TTC549 (cell line): ENCODE data around the gene ZIM2.

ENCODE experiments used
- FAIRE-seq: peaks from 2 replicates; lab custom pipeline; 2012; peaks lifted over from hg19 to GRCh38; lab: Jason Lieb, UNC

The ZIM2 gene

GRCh38 chr19:56838909-56839651 lies 1.4 kb downstream of the ZIM2 start:
- FAIRE-seq = peak; percentile 93

DNA sequence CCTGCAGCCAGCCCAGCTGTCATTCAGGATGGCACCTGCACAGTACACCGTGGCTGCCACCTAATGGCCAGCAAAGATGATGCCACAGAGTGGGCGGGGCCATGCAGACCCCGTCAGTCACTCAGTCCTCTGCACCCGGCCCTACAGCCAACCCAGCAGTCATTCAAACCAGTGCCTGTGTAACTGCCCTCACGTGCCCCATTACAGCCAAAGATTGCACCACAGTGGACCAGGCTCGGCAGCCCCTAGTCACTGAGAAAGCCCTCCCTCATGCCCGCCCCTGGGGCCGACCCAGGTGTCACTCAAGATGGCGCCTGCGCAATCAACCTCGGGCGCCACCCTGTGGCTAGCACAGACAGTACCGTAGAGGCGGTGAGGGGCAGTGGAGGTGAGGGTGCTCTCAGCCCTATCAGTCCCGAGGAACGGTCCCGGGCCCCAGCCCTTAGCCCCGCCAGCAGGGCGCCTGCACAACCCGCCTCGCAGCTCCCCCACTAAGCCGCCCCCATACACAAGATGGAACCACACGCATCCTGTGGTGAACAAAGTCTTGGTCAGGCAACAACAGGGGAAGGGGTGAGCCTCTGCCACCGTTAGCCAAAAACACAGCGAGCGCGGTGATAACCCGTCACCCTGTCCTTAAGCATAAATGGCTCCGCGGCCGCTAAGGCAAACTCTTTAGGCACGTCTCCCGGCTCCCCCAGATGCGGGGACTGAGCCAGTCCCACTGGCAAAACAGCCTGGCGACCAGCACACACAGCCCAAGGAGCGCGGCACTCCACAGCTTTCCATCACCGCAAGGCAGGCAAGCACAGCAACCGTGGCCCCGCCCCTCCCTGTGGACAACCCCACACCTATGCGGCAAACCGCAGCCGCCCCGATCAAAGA lies 2.3 kb downstream of the ZIM2 start:
- no peak for FAIRE-seq

GRCh38 chr19:56837492-56838023 lies 3.0 kb downstream of the ZIM2 start:
- FAIRE-seq = no peak

DNA sequence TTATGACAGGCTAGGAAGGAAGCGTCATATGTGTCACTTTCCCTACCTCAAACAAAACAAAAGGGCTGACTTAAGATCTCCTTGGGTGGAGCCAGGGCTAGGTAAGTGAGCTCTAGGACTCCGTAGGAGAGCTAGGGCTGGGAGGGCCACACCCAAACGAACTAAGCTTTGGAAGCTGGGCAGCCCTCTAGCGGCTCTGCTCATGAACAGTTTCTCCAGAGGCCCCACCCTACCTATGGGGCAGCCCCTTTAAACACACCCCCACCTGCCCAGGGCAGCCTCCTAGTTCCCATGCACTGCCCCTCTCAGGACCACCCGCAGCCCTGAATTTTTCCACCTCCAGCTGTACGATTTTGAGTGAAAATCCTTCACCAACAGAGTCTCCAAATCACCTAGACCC lies 3.5 kb downstream of the ZIM2 start:
- FAIRE-seq = no peak

DNA sequence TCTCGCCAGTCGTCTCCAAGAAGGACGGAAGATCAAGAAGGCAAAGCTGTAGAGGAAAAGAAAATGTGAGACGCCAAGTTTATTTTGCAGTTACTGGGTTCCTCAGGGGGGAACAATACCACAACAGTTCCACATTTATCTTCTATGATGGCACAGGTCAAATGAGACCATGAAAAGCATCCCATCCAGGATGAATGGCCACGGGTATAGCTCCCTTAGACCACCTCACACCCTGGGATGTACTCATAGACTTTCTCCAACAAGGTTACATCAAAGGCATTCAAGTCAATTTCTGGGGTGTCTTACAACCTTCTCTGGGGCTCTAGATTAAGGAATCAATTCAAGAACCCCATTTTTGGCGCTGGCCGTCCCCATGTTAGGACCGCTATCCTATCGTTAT lies 4.5 kb downstream of the ZIM2 start:
- FAIRE-seq = no peak

GRCh38 chr19:56835401-56835800 lies 5.1 kb downstream of the ZIM2 start:
- no peak for FAIRE-seq

DNA sequence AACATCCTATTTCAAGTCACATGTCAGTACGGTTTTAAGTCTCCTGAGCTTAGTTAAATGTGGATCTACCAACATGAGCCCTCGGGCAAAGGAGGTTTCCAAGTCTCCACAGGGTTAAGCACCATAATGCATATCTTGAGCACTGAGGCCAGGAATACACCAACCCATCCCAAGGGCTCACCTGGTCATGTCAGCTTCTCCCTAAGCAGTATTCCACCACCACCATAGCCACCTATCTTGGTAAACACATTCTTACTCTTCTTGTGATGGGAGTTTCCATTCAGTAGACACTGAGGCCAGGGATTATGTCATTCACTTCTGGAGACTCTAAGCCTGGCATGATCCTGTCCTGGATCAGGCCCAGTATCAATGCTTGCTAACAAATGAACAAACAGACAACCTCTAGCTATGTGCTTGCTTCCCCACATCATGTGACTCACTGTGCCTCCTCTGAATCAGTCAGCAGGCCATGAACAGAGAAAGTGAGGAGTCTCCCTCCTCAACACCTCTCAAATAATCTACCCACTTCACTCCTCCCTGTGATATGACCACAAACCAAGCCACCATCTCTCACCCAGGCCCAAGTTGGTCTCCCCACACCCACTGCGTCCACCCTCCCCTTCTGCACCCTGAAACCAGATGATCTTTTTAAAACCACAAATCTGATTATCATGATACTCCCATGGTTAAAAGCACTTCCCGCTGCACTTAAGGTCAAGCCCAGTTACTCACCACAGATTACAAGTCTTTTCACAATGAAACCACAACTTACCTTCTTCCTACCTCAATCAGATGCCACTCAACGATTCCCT lies 5.8 kb downstream of the ZIM2 start:
- no peak for FAIRE-seq

GRCh38 chr19:56832352-56832928 lies 8.1 kb downstream of the ZIM2 start:
- FAIRE-seq = no peak

DNA sequence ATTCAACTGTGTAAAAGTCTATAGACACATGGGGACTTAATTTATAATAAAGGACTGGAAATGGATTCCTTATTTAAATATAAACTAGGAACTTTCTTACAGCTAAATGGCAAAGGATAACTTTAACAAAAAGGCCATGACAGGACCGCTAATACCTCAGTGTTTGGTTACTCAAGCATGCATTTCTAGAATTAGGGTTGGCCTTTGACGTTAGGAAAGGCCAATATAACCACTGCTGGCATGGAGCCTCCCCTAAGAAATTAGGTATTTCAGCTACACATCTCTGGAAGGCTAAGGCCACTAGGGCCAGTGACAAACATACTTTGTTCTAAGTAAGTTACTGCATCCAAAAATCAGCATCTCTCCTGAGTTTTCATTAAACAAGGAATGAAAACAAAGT lies 9.3 kb downstream of the ZIM2 start:
- no peak for FAIRE-seq

- no peak for FAIRE-seq
Observed at GRCh38 chr19:56829596-56829995, 10.9 kb downstream of the ZIM2 start.

GRCh38 chr19:56827708-56828107 lies 12.8 kb downstream of the ZIM2 start:
- FAIRE-seq = no peak

DNA sequence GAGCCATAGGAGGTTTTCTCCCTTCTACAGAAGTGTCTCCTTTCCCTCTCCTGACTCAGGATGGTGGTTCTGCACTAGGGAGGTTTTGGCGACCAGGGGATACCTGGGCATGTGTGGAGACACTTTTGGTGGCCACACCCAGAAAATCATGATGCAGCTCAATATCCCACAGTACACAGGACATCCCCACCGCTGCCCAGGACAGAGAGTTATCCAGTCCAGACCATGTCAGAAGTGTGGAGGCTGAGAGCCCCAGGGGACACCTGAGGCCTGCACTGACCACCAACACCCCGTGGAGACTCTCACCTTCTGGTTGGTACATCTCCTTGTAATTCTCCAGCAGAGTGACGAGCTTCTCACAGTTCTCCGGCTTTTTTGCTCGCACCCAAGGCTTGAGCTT lies 16.6 kb downstream of the ZIM2 start:
- FAIRE-seq = no peak

- no peak for FAIRE-seq
Observed at GRCh38 chr19:56823417-56823816, 17.1 kb downstream of the ZIM2 start.

DNA sequence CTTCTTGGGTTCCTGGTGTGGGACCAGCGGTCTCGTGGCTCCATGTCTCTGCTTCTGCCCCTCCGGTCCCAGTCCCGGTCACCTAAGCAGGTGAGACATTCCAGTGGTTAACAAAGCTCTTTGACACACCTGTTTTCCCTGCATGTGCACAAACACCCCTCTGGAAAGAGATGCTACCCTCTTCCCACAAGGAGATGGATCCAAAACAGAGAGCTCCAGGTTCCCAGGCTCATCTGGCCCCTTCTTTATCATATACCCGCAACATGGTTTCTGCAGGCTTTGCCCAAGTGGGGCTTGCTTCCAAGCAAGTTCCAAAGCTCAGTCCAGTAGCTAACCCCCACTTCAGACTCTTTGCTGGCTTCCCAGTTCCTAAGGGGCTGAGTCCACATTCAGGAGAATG lies 17.8 kb downstream of the ZIM2 start:
- FAIRE-seq = no peak

- FAIRE-seq = no peak
Observed at GRCh38 chr19:56821675-56822074, 18.9 kb downstream of the ZIM2 start.

GRCh38 chr19:56821209-56821608 lies 19.3 kb downstream of the ZIM2 start:
- no peak for FAIRE-seq

DNA sequence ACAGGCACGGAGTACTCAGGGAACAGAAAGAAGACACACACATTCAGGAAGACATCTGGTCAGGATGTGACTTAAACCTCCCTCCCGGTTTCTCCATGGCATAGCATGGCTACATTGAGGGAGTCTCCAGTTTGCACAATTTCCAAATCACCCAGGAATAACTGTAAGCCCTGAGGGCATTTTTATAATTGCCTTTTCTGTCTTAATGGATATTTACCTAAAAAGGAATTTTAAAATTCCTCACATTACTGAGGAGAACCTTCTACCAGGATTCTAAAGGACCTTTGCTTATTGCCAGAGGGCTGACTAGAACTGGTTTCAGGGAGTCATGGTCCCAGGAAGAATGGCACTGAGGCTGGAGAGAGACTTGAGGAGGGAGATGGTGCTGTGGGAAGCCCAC lies 21.4 kb downstream of the ZIM2 start:
- FAIRE-seq = no peak

GRCh38 chr19:56814656-56815055 lies 25.9 kb downstream of the ZIM2 start:
- FAIRE-seq = no peak

GRCh38 chr19:56813531-56813930 lies 27.0 kb downstream of the ZIM2 start:
- FAIRE-seq = no peak

DNA sequence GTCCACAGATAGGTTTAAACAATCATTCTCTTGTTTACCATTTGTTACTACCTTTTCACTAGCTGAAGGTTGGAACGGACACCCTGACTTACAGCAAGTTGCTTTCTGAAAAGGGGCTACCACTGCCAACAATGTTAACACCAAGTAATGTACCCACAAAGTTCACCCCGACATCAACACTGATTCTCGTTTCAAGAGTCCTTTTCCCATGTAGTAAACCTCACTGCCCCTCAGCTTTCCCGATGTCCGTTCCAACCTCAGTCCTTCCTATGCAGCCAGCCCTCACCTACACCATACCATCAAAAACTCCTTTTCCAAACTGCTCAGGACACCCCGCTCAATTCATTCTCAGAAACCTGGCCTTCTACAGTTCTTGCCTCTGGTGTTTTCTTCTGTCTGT lies 29.0 kb downstream of the ZIM2 start:
- FAIRE-seq = no peak

GRCh38 chr19:56810260-56810659 lies 30.3 kb downstream of the ZIM2 start:
- FAIRE-seq = no peak

GRCh38 chr19:56808717-56809392 lies 31.7 kb downstream of the ZIM2 start:
- FAIRE-seq = no peak
